HG02798 (cell line): Measurements from ENCODE around the gene PTN.

Source experiments
- ATAC-seq: cut with Tn5 transposase; IDR thresholded peaks from one replicate; pipeline ENCODE4 v1.9.1; 2021; ENCODE audit warnings: mild to moderate bottlenecking; ENCODE audit not compliant: unreplicated experiment, poor library complexity

The PTN gene, protein sequence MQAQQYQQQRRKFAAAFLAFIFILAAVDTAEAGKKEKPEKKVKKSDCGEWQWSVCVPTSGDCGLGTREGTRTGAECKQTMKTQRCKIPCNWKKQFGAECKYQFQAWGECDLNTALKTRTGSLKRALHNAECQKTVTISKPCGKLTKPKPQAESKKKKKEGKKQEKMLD

DNA sequence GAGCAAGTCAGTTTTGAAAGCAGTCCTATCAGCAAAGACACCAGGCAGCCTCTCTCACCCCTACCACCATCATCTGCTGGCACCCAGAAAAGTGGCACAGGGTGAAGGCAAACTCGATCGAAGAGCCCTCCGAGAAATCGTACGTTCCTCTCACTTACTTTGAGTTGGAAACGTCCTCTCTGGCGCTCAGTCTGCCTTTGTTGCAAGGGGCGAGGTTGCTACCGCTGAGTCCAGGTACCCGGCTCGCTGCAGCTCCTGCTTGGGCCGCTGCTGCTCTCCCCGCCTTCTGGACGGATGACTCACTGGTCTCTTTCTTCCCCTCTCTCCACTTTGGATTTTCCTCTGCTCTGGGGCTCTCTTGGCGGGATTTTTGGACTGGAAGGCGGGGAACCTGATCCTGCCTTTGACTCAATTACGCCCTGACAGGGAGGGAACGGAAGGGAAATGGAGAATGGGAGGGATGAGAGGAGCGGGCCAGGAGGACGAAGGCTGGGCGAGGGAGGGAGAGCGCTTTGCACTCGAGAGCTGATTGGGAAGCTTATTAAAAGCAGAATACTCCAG lies at the start of gene PTN:
TSS of gene PTN (minus strand) at position 453 of the 561 bp plus-strand sequence. CDS start 88,760 bp downstream, outside the sequence.
- ATAC-seq = no peak

DNA sequence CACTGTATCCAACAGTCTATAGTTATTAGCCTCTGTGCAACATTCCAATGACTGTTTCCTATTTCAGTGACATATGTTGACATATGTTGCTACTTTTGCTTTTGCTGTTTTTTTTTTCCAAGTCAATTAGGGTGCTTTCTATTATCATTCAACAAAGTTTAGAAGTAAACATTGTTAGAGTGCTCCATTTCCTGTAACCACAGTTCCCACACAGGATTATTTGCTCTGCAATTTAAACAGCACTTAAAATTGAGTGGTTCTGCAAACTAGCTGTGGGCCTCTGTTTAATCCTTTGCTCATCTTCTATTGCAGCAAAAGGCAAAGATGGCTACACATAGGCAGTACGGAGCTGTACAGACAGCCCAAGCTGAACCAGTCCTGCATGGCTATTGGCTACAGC lies 46.5 kb upstream of the PTN start:
- ATAC-seq = no peak

DNA sequence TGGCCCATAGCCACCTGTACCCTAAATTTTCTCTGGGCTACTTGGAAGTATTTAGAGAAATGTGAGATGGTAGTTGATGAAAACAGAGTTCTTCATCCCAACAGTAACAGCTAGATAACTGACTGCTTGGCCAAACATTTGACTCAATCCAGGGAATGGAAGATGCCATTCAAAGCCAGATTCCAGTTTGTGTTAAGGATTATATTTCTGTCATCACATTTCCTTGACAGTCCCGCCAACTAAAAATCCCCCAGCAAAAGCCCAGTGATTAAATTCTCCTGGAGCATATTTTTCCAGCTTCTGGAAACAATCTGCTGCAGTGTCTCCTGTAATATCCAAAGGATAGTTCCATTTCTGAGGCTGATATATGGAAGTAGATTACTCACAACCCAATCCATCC lies 45.4 kb upstream of the PTN start:
- no peak for ATAC-seq

DNA sequence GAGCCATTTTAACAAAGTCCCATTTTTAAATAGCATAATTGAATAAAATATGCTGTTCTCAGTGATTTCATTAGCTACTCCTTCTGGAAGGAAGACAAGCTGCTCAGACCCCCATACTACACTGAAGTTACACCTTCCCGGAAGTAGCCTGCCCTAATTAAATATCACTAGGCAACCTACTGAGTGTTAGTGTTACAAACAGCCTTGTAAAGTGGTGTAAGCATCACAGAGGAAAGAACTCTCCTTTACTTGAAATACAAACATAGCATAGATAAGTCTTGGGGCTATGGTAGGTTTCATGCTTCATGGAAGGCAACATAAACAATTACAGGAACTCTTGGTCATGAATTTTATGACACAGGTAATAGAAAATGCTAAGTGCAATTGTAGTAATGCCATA lies 43.4 kb upstream of the PTN start:
- no peak for ATAC-seq

DNA sequence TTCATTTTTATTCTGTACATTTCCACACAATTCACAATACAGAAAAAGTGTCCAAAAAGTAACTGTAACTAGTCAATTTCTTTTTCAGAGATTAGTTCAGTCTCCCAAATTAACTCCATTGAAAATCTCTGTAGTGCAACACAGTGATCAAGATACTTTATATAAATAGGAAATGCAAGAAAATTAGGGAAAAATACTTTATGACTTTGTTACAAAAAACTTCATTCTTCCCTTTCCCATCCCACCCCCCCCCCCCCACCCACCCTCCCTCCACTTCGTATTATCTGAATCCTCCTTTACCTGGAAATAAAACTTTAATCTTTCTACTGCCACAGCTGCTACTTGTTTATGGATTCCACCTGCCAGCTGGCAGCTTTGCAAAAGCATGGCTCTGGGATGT lies 37.5 kb upstream of the PTN start:
- no peak for ATAC-seq

DNA sequence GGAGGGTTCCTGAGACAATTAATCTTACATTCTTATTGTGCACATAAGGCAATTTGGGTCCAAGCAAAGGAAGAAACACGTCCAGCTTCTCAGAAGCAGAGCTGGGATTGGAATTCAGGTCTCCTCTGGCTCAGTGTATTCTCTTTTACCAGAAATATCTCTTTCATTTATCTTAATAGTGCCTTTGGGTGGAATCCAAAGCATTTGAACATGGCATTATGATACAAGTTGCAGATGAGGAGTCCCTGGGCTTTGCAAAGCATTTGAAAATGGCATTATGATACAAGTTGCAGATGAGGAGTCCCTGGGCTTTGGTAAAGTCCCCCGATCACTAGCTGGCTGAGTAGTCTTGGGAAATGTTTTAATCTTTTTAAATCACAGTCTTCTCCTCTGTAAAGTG lies 30.0 kb upstream of the PTN start:
- ATAC-seq = no peak

DNA sequence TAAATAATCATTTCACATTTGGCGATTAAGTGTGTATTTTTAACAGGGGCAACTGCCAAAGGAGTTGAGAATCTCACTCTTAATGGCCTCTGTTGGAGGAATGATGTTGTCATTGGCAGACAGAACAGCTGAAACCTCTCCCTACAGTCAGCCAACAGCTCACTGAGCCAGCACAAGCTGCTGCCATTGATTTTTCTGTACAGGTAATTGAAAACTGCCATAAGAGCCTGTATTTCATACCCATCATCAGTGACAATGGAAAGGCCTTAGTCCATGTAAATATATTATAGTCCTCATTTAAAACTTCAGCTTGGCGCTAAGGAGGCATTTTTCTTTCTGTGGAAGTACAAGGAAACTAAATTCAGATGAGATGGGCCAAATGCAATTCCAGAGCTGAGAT lies 28.1 kb upstream of the PTN start:
- no peak for ATAC-seq

DNA sequence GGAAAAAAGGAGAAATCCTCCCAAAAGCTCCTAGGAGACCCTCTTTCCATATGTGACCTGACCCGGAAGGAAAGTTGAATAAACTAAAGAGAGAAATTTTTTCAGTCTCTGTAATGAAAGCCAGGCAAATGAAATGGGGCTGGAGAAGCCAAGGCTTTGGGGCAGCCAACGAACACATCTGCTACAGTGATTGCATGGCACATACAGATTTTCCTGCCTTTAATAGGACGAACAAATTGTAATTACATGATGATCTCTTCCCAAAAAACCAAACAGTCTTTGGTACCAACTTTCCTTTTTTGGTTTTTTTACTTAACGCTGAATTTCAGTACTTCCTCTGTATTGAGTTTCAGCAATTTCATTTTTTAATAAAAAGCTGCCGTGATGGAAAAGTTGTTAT lies 23.5 kb upstream of the PTN start:
- ATAC-seq = no peak

DNA sequence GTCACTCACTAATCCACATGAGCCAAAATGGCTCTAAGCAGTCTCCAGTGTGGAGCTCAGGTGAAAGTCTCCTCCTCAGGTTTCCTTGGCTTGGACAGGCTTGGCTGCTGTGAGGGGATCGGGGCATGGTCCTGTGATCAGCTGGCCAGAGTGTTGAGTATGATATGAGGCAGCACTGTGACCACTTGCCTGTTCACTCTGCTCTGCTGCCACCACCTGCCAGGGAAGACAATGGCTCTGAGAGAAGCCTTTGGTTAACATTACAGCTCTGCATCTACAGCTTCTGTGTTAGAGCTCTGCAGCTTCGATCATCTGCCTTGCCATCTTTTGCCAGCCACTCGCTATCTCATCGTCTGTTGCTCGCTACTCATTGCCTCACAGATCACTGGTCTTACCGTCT lies 20.1 kb upstream of the PTN start:
- ATAC-seq = no peak

DNA sequence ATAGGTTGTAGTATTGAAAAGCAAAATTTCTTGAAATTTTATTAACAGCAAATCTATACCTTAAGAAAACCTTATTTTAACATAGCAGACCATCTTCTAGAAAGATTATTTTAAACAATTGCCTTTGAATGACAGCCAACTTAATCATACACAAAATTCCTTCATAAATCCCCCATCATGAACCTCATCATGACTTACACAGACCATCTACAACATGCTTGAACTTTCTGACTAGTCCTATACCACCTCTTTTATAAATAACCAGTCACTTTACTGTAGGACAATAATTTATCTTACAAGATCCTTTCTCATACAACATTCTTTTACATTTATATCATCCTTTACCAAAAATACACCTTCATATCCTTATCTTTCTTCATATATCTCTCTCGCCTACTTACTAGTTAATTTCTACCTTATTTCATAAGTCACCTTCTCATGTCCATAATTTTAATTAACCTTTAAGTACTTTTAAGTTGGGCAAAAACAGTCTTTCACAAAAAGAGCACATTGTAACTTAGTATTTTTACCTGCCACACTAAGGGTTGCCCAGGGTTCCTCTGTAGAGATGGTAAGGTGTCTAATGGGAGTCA lies 16.6 kb upstream of the PTN start:
- no peak for ATAC-seq

DNA sequence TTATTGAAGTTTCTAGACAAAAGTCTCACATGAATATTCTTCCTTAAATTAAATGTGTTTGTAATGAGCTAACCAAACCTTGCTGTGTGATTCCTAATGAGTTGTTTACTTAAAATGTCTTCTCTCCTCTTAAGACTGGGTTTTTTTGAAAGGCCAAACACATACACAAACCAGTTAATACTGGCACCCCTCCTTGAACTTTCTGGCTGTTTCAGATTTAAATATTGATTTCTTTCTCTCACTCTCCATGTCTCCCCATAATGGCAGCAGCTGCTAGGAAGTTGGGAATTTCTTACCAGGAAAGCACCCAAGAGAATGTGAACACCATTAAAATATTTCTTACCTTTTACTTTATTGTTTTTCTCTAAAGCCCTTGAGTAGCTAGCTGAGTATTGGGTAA lies 11.4 kb upstream of the PTN start:
- ATAC-seq = no peak

DNA sequence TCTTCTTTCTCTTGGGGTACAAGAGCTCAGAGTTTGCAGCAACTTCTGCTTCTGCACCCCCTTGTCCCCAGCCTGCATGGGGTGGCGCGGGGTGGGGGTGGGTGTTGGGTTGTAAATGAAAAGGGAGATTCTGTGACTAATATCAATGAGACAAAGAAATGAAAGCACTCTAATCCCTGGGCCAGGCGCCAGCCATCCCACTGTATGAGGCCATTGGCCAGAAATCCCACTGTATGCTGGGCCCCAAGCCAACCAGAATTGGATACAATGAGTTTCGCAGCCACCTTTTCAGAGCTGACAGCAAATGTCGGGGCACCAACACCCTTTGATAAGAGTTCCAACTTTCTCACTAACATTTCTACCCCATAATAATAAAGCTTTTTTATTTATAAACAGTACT lies 10.9 kb upstream of the PTN start:
- no peak for ATAC-seq

DNA sequence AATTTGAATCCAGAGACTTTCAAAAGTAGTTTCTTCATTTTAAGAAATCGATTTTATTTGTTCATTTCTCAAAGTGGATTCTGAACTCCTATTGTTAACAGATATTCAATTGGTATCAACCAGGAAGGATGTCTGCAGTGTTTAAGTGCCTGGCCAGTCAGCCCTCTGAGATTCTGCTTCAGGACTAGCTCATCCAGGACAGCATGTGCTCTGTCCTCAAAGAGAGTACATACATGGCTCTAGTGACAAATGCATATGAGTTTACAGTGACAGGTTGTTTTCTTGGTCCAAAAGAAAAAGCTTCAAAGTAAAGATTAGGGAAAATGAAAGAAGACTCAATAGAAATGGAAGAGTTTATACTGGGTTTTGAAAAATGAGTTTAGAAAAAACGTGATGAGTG lies 8.4 kb upstream of the PTN start:
- no peak for ATAC-seq

DNA sequence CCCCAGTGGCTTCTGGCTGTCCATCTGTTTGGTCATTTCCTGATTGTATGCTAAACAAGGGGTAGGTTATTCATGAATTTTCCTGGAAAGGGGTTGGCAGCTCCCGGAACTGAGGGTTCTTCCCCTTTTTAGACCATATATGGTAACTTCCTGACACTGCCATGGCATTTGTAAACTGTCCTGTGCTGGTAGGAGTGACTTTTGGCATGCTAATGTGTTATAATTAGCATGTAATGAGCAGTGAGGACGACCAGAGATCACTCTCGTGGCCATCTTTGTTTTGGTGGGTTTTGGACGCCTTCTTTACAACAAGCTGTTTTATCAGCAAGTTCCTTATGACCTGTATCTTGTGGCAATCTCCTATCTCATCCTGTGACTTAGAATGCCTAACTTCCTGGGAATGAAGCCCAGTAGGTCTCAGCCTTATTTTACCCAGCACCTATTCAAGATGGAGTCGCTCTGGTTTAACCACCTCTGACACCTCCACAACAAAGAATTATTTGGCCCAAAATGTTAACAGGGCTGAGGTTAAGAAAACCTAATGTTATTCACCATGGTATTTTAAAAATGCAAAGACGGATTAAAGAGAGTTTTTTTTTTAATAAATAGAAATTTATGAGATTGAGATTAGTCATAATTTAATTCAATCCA lies 2.4 kb upstream of the PTN start:
- no peak for ATAC-seq

DNA sequence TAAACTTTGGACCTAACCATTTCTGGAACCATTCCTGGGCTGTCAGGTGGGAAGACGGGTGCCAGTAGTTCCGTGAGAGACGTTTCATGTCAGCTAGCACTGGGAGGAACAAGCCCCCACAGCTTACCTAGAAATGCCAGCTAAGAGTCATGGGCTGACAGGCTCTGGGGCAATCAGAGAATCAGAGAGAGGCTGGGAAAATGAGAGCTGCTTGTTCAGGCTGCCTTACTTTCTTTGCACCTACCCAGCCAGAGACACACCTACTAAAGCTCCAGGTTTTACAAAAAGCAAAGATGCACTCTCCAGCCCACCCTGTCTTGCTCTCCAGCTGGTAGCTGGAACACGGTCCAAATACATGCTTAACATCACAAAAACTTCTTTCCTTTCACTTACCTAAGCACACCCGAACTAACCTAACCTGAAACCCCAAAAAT lies 688 bp downstream of the PTN start:
- ATAC-seq = no peak

DNA sequence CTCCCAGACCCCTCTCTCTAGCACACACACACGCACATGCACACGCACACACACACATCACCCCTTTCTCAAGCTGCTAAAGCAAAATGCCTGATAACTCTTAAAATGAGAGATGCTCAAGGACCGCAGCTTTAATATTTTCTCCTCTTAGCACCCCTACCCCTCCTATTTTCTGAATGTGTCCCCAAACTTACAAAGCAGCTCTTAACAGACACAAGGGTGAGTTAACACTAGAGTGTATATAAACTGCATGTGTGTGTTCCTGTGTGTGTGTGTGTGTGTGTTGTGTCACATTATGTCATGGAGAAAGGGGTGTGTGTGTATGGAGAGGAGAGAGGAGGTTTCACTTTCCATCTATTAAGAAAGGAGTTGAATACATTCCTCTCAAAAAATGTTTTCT lies 1.3 kb downstream of the PTN start:
- no peak for ATAC-seq

DNA sequence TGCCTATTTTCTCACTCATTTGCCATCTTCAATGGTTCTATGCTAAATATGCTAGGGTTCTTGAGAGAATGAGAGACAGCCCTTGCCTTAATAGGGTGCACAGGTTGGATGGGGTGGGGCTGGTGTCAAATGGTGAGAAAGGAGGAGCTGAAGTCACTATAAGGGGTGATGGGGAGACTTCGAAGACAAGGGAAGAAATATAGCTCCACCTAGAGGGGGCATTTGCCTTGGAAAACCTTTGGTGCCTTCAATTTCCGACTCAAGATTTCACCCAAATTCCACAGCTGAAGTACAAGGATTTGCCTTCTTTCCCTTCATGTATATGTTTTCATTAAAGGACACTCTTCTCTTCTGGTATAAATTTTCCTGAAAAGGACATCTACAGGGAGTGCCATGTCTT lies 5.6 kb downstream of the PTN start:
- ATAC-seq = no peak

DNA sequence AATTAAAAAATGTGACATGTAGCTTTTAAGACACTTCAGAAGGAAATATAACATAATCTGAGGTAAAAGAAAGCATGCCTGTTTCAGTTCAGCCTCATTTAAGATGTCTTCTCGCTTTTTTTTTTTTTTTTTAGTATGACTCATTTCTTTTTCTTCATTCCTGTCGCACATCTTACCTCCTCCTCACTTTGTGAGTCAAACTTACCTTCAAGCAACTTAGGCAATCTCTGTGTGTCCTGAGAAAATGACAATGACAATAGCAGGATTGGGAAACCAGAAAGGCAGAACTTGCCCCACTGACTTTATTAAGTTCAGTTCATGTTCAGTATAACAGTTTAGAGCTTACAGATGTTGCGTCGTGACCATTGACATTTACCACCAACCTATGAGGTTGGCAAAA lies 7.7 kb downstream of the PTN start:
- ATAC-seq = no peak

DNA sequence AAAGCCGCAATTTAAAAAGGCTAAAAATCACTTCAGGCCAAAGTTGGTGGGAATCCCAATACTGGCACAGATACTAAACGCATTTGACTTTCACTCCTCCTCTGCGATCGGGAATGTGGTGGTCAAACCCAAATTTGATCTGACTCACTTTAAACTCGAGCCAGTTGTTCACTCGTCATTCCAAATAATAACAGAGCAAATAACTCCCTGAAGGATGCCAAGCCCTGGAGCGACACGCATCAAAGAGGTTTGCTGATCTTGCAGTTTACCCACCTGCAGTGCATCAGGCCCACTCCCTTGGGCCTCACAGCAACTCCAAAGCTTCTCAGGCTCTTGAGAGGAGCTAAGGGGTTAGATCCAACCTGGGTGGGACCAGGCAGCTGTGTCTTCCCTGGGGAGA lies 12.2 kb downstream of the PTN start:
- no peak for ATAC-seq

DNA sequence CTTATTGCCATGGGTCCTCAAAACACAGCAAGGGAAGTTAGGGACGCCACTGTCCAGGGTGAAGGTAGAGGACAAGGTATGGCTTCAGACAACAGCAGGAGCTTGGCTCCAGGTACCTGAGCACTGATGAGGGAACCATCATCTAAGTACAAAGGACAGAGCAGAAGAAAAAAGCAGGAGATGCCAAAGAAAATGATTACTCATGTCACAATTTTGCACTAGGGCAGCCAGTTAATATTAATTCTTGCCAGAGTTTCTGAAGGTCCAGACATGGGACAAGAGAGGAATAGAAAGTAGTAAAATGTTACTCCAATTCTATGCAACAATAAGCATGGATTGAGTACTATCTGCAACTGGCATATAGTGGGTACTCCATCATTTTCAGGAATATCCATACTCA lies 14.1 kb downstream of the PTN start:
- ATAC-seq = no peak

DNA sequence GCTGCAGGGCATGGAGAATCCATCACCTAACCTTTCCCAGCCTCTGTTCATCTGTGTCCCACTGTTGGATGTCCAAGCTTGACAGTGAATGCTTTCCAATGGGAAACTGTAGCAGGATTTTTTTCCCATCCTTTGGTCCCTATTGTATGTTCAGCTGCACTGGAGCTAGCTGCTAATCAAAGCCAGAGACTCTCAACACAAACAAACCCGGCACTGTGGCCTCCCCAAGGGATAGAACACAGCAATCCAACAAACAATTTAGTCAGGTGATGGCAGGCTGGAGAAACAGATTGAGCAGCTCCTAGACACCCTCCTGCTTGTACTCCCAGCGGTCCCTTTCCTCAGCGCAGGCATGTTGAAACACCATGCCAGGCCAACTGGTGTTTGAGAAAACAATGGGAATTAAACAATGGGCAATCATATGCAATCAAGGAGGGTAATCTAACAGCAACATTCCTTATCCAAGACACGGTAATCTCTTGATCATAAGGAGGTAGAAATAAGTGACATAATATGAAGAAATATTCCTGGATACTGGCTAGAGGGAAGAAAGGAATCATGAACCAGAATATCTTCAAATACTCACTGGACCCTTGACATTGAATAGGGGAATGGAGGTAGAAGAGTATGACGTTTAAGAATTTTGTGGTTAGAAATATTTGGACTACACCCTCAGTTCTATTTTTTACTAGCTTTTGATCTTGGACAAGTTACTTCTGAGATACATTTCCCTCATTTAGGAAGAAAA lies 15.0 kb downstream of the PTN start:
- no peak for ATAC-seq
